Left lung (tissue), 10 donors: ENCODE measurements around the gene ARHGAP35. TPM values are rescaled to one million over a fixed set of nuclear protein-coding genes. Genes with fewer than 3 reads are reported as not detected.

ENCODE experiments used
- ATAC-seq: fragments of 200-7000 bp; cut with Tn5 transposase; one replicate; pipeline ENCODE4 v1.9.1; 2020; ENCODE audit warnings: moderate library complexity
- DNase-seq, 4 donors: peaks; one replicate each; pipeline ENCODE4 v3.0.0-alpha.2; 2013 to 2020
- H3K27ac ChIP-seq, 2 donors: fragments of 200-600 bp; sonication (generic) in 1 of 2; one replicate each; pipeline versions ENCODE4 v1.5.0 to v1.8.0; 2020 to 2021
- H3K27me3 ChIP-seq, 2 donors: fragments of 200-600 bp; sonication (generic) in 1 of 2; one replicate each; pipeline versions ENCODE4 v1.5.0 to v1.8.0; 2020 to 2021
- H3K36me3 ChIP-seq, 2 donors: fragments of 200-600 bp; sonication (generic) in 1 of 2; one replicate each; pipeline versions ENCODE4 v1.5.0 to v1.8.0; 2020 to 2021
- H3K4me1 ChIP-seq, 2 donors: fragments of 200-600 bp; one replicate each; pipeline ENCODE4 v1.8.0; 2021
- H3K4me3 ChIP-seq, 2 donors: fragments of 200-600 bp; sonication (generic) in 1 of 2; one replicate each; pipeline versions ENCODE4 v1.5.0 to v1.8.0; 2020 to 2021; ENCODE audit warnings: mild to moderate bottlenecking in 1 of 2
- H3K9me3 ChIP-seq, 2 donors: fragments of 200-600 bp; sonication (generic) in 1 of 2; one replicate each; pipeline versions ENCODE4 v1.5.0 to v1.8.0; 2020 to 2021
- intact Hi-C, 2 donors: fragments of 100-400 bp; cut with DNase I; formaldehyde crosslinking; loops; one replicate each; pipeline versions ENCODE4 v1.11.2 to v1.14.2; 2022
- polyA plus RNA-seq, 6 donors: library from polyadenylated mRNA; unstranded; fragments of 120-200 nt; gene quantifications; one replicate each; pipeline ENCODE4 v1.2.1, GENCODE V29; 2013; ENCODE audit not compliant: insufficient read length in 6 of 6
- total RNA-seq, 2 donors: library from RNA; stranded (reverse); fragmentation: NEBNext Ultra II Directional; extraction: Animal tissue kit (Norgen Biotek cat#: 25700); gene quantifications; one replicate each; pipeline ENCODE4 v1.2.1, GENCODE V29; 2021
- TF ChIP-seq, protein P1 (sequence below), 2 donors: fragments of 200-600 bp; sonication (generic) in 1 of 2; IDR thresholded peaks; one replicate each; pipeline versions ENCODE4 v1.5.0 to v1.8.0; 2021; ENCODE audit warnings: antibody characterized with exemption in 2 of 2
- donor health status: DM: no; HTN: yes; CAD: no.
- donor health status: DM: no; HTN: no; CAD: no.

Gene ARHGAP35
- total and polyA plus RNA-seq, 8 donors, result 35.2 to 54.6 (median 49.7) TPM

DNA sequence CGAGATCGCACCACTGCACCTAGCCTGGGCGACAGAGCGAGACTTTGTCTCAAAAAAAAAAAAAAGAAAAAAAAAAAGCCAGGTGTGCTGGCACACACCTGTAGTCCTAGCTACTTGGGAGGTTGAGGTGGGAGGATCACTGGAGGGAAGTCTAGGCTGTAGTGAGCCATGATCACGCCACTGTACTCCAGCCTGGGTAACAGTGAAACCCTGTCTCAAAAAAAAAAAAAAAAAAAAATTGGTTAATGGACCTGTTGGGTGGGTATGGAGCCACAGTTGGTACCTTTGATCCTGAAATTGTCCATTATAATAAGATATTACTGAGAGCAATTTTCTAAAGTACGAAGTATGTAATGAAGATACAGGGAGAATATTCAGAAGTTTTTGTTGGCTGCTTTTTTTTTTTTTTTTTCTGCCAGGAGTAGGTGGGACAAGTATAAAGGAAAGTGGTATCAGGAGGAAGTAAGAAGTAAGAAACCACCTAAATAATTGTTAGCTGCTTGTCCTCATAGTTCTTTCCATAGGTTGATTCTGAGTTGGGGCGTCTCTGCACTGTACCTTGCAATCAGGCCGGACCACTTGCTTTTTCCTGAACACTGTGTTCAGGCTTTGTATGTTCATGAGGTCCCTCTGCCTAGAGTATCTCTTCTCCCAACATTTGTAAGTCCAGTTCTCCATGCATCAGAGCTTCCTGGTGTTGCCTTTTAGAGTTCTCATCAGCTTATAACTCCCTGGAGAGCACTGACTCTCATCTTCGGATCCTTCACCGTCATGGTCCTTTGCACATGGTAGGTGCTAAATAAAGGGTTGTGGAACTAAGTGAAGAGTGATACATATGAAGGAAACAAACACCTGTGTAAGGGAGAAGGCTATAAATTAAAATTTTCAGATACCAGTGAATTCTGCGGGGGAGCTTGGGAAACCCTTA is 31.7 kb downstream of the ARHGAP35 start:
- Histone ChIP-seq H3K9me3 (no peaks in the 10 kb centered on the region), H3K36me3 (no peaks in the 10 kb centered on the region), H3K27ac (no peak overlapping the region), H3K27me3 (no peaks in the 10 kb centered on the region), H3K4me3 (no peak overlapping the region), H3K4me1 (peaks cover 0 to 6% of the 10 kb centered on the region in 2 donors)
- DNase-seq (no peak), ATAC-seq (no peak)
- intact Hi-C loops, result no loop called here
- TF ChIP-seq, protein P1, sequence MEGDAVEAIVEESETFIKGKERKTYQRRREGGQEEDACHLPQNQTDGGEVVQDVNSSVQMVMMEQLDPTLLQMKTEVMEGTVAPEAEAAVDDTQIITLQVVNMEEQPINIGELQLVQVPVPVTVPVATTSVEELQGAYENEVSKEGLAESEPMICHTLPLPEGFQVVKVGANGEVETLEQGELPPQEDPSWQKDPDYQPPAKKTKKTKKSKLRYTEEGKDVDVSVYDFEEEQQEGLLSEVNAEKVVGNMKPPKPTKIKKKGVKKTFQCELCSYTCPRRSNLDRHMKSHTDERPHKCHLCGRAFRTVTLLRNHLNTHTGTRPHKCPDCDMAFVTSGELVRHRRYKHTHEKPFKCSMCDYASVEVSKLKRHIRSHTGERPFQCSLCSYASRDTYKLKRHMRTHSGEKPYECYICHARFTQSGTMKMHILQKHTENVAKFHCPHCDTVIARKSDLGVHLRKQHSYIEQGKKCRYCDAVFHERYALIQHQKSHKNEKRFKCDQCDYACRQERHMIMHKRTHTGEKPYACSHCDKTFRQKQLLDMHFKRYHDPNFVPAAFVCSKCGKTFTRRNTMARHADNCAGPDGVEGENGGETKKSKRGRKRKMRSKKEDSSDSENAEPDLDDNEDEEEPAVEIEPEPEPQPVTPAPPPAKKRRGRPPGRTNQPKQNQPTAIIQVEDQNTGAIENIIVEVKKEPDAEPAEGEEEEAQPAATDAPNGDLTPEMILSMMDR (IDR thresholded peaks at IDR 0.05), result no peak

DNA sequence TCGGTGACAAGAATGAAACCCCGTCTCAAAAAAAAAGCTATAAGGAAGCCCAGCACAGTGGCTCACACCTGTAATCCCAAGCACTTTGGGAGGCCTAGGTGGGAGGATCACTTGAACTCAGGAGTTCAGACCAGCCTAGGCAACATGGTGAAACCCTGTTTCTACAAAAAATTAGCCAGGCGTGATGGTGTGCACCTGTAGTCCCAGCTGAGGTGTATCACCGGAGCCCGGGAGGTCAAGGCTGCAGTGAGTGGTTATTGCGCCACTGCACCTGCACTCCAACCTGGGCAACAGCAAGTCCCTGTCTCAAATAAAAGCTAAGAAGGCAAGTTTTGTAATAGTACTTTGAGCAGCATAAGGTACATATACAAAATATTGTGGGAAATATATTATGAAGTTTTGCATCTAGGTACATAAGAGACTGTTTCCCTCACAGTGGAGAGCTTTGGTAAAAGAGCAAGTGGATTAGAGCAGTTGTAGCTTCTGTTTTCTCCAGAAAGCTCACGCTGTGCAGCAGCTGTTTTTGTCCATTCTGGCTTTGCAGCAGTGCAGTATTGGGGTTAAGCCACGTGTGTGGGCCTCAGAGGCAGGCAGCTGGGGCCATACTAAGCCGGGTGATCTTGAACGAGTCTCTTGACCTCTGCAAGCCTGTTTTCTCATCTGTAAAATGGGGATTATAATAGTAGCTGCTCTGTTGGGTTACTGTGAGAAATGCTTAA is 35.4 kb downstream of the ARHGAP35 start:
- TF ChIP-seq, protein P1 (IDR thresholded peaks at IDR 0.05), result no peak
- intact Hi-C loops, result no loop called here
- ATAC-seq, result peak; percentile 90
- H3K36me3 ChIP-seq, result no peaks in the 10 kb centered on the region
- H3K27ac ChIP-seq, result no peak overlapping the region
- H3K9me3 ChIP-seq, result no peaks in the 10 kb centered on the region
- DNase-seq, result peak in 2 of 4 donors; percentile 52 to 81
- H3K4me1 ChIP-seq, result peaks cover 12 to 16% of the 10 kb centered on the region in 2 donors
- H3K27me3 ChIP-seq, result no peaks in the 10 kb centered on the region
- H3K4me3 ChIP-seq, result no peak overlapping the region

DNA sequence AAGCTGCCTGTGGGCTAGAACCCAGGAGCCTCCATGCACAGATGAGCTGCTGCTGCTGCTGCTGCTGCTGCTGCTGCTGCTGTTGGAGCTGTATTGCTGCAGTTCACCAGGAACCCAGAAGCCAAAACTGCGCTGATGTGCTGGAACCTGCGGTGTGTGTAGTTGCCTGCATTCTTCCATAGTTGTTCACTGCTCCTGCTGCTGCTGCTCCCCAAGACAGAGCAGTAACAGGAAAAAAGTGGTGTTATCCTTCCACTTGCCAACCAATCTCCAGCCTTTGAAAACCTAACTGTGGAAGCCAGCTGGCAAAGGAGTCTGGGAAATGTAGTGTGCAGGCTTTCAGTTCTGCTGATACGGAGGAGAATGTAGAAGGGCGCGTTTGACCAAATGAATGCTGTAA is 37.9 kb downstream of the ARHGAP35 start:
- TF ChIP-seq, protein P1 (IDR thresholded peaks at IDR 0.05), result no peak
- no peak overlapping the region for H3K27ac ChIP-seq
- H3K4me3 ChIP-seq, result no peak overlapping the region
- H3K36me3 ChIP-seq, result no peaks in the 10 kb centered on the region
- intact Hi-C loops, result no loop called here
- H3K27me3 ChIP-seq, result no peaks in the 10 kb centered on the region
- DNase-seq (peak in 1 of 4 donors; percentile 52), ATAC-seq (no peak)
- H3K4me1 ChIP-seq, result peaks cover 31 to 34% of the 10 kb centered on the region in 2 donors
- no peaks in the 10 kb centered on the region for H3K9me3 ChIP-seq

DNA sequence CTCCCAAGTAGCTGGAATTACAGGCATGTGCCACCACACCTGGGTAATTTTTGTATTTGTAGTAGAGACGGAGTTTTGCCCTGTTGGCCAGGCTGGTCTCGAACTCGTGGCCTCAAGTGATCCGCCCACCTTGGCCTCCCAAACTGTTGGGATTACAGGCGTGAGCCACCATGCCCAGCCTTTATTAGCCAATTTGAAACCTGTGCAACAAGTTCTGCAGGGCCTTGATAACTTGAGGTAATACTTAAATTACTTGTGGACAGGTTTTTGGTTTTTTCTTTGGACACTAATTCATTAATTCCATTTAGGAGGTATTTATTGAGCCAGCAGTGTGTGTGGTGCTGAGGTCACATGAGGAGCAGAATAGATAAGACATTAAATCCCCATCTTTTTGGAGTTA is 39.5 kb downstream of the ARHGAP35 start:
- Histone ChIP-seq H3K27me3 (no peaks in the 10 kb centered on the region), H3K4me3 (no peak overlapping the region), H3K9me3 (no peaks in the 10 kb centered on the region), H3K27ac (no peak overlapping the region), H3K36me3 (no peaks in the 10 kb centered on the region), H3K4me1 (peaks cover 41 to 45% of the 10 kb centered on the region in 2 donors)
- no peak for ATAC-seq
- no peak for DNase-seq
- TF ChIP-seq, protein P1 (IDR thresholded peaks at IDR 0.05), result no peak
- intact Hi-C loops, result no loop called here
